ENCODE results near the gene ATP8B3.

ATP8B3 gene

DNA sequence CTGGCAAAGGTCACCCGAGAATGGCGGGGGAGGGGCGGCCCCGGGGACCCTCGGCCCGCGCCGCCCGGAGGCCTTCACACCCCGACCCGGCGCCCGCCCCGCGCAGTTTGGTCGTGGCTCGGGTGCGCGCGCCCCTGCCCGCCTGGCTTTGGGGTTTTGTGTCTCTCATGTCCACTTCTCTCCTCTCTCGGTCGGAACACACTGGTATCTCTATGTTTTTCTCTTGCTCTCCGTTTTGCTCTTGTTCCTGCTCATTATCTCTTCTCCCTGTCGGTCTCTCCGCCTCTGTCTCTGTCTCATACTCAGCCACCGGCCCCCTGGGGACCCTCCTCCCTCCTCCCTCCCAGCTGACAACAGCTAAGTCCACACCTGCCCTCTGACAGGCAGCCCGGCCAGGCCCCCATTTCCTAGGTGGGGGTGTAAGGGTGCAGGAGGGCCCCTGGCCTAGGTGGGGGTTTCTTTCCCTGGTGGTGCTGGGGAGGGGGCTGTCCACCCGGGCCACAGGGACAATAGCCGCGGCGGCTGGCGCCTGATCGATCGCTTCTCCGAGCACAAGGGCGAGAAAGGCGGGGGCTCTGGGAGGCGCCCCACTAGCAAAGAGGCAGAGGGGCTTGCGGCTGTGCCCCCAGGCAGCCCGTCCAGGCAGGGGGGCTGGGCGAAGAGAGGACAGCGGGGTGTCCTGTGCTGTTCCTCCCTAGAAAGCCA is 56.5 kb downstream of the ATP8B3 start:
- DNase-seq: no peak

DNA sequence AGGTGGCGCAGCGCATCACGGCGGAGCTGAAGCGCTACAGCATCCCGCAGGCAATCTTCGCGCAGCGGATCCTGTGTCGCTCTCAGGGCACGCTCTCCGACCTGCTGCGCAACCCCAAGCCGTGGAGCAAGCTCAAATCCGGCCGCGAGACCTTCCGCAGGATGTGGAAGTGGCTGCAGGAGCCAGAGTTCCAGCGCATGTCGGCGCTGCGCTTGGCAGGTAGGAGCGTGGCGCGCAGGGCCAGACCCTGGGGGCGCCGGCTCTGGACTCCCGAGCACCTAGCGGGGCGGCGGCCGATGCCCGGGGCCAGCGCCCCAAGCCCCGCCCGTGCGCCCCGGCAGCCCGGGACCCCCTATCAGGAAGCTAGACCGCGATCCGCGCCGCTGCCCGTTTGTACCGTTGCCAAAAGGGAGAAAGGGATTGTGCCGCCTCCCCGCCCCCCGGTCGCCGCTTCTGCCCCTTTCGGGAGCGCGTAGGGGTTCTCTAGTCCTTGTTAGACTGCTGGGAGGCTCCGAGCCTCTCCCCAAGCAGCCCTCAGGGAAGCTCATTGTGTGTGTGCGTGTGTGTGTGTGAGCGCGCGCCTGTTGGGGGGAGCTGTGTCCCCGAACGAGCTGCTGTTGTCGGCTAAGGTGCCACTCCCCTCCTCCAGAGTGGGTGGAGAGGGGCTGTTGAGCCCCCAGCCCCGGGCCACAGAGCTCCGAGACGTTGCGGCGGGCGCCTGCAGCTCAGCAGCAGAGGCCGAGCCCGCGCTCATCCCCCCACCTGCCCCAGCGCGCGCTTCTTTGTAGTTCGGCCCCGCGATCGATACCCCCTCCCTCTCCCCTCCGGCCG is 57.2 kb downstream of the ATP8B3 start:
- no peak for DNase-seq

DNA sequence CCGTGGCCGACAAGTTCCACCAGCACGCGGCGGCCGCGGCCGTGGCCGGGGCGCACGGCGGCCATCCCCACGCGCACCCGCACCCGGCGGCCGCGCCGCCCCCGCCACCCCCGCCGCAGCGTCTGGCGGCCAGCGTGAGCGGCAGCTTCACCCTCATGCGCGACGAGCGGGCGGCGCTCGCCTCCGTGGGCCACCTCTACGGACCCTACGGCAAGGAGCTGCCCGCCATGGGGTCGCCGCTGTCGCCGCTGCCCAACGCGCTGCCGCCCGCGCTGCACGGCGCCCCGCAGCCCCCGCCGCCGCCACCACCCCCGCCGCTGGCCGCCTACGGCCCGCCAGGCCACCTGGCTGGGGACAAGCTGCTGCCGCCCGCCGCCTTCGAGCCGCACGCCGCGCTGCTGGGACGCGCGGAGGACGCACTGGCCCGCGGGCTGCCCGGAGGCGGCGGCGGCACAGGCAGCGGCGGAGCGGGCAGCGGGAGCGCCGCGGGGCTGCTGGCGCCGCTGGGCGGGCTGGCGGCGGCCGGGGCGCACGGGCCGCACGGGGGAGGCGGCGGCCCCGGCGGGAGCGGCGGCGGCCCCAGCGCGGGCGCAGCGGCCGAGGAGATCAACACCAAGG is 57.9 kb downstream of the ATP8B3 start:
- DNase-seq: no peak

DNA sequence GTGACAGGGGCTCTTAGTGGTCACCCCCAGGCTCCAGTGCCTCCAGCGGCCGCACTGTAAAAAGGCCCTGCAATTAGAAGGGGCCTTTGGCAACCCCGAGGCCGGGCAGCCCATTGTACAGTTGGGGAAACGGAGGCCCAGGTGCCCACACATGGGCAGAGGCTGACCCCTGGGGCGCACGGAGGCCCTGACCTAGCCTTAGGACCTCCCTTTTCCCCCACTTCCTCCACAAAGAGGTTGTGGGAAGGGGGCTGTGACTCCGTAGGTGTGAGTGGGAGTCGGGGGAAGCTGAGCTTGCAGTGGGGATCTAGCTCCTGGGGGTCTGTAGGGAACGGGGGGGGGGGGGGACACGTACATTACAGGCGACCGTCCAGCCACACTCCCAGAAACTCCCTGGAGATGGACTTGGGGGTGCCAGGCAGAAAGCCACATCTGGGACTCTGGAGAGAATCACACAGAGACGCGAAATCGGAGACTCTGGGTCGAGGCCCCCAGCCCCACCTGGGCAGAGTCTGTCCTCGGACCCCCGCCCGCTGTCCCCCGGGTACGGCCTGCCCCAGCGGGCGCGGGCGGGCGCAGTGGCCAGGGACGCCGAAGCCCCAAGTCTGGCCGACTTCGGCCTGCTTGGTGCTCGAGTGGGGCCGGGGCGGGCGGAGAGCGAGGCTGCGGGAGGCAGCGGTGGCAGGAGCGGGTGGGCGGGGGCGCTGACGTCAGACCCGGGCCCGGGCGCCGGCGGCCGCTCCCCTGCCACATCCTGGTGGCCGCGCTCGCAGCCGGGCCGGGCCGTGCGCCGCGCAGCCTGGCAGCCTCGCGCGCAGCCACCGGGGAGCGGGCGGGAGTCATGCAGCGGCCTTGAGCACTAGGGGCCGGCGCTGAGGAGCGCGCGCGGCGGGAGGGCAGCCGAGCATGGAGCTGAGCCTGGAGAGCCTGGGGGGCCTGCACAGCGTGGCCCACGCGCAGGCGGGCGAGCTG is 59.0 kb downstream of the ATP8B3 start, which contains the start of gene ONECUT3:
Gene ONECUT3 (plus strand): TSS at position 750 of the 972 bp plus-strand sequence. CDS start 157 bp downstream, at position 907.
- no peak for DNase-seq

DNA sequence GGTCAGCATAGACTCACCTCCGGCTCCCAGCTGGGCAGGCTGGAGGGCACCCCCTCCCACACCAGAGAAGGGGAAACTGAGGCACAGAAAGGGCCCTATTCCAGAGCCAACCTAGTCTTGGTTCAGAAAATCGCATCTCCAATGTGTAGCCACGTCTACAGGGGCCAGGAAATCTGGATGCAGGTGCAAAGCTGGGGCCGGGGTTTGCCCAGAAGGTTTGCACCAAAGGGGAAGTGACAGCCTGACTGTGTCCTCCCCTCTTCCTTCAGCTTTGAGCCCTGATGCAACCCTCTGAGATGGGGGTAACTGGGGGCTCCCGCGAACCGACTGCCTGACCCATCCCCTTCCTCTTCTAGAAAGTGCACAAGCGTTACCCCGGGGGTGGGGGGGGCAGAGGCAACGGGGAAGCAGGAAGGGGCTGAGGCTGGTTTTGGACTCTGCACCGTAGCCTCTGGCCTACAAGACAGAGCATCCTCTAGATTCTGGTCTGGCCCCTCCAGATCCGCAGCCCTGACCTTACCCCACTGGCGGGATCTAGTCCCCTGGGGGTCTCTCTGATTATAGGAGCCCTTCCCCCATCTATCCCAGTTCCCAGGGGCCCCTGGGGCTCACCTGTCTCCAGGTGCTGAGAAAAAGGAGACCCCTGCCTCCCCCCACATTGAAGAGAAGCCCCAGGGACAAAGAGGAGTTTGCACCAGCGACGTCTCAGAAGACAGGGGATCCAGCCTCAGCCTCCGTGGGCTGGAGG is 59.9 kb downstream of the ATP8B3 start:
- no peak for DNase-seq

DNA sequence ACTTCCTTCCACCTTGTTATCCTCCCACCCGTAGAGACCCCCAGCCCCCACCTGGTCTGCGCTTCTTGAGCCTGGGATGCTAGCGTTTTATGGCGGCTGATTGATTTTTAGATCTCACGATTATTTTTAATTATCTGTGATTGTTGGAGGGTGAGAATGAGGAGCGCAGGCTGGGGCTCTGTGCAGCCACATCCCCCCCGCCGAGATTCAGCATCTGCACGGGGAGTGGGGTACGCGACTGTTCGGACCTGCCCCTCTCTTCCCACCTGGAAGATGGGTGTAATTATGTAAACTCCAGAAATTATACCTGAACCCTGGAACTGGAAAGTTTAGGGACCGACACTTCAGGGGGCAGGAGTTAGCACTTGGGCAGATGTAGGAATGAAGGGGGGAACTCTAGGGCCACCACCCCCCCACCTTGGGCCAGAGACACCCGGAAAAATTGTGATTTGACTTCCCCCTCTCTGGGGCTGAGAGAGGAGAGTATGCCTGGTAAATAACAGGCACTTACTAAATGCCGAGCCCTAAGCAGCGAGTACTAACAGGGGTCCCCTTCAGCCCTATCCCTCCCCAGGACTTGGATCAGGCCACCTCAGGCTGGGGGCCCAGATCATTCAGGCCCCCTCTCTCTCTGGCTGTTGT is 60.6 kb downstream of the ATP8B3 start:
- DNase-seq: no peak

DNA sequence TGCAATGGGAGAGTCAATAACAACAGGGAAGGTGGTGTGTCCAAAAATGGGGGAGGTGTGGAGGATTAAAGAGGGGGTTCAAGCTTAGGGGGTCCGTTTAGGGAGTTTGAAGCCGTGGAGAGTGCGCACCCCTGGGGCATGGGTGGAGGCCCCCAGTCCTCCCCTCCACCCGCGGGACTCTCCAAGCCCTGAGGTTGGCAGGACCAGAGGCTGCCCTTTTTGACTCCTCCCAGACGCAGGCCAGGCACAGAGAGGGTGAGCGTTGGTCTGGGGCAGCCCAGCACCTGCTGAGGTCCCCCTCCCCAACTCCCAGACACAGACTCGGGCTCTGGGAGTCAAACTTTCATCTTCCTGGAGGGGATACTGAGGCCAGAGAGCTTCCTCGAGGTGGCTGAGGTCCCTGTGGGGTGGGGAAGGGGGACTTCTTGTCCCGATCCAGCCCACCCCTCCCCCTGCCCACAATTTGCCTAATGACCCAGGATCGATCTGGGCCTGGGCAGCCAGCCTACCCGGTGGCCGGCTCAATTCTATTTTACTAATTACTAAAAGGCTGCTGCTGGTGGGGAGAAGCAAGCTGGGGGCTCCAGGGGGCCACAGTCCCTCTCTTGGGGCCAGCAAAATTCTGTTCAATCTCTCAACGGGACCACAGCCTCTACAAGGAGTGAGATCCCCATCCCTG is 61.6 kb downstream of the ATP8B3 start:
- no peak for DNase-seq

DNA sequence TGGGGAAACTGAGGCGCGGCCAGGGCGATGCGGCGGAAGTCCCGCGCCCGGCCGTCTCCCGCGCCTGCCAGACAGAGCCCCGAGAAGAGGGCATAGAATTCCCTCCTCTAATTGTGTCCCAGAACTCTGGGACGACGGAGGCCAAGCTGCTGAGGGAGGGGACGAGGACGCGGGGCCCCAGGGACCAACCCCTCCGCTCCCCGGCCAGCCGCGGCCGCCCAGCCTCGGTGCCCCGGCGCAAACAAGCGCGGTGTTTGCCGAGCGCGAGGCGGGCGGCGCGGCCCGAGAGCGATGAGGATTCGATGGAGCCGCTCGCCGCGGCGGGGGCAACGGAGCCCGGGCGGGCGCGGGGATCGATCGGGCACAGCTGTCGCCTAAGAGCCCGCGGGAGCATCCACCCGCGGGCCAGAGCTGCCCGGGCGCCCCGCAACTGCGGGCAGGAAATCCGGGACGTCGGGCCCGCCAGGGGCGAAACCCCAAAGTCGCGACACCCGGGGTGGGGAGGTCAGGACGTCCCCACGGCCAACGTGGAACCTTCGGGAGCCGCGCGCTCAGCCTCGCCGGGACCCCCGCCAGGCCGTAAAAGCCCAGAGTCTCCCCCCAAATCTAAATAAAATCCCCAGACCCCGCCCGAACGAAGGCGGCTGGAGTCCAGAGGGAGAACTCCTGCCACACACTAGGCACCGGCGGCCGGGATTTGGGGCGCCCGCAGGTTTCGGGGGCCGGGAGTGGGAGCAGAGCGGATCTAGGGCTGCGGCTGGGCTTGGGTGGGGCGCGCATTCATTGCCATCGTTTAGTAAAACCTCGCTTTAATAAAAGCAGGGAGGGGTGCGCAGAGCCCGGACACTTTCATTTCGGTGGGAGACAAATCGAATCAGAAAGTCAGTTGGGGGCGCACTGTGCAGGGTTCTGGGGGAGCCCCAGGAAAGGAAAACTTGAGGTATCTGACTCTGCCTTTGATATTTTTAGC is 62.4 kb downstream of the ATP8B3 start:
- no peak for DNase-seq

DNA sequence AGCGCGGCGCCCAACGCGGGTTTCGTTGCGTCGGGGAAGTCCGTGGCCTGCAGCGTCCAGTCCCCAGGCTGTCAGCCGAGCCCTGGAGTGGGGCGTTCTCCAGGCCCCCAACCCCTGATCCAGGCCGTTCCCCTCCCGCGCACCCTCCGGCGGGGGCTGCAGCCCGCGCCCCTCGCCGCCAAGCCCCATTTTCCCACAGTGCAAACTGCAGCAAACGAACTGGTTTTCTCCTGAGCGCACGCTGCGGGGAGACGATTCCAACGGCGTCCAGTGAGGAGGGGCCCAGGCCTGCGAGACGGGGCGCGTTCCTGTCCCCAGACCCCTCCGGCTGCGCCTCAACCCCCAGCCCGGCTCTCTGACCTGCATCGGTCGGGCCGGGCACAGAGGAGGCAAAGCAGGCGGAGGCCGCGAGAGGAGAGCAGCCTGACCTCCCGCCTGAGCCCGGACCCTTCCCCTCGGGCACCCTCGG is 63.2 kb downstream of the ATP8B3 start:
- DNase-seq: no peak

DNA sequence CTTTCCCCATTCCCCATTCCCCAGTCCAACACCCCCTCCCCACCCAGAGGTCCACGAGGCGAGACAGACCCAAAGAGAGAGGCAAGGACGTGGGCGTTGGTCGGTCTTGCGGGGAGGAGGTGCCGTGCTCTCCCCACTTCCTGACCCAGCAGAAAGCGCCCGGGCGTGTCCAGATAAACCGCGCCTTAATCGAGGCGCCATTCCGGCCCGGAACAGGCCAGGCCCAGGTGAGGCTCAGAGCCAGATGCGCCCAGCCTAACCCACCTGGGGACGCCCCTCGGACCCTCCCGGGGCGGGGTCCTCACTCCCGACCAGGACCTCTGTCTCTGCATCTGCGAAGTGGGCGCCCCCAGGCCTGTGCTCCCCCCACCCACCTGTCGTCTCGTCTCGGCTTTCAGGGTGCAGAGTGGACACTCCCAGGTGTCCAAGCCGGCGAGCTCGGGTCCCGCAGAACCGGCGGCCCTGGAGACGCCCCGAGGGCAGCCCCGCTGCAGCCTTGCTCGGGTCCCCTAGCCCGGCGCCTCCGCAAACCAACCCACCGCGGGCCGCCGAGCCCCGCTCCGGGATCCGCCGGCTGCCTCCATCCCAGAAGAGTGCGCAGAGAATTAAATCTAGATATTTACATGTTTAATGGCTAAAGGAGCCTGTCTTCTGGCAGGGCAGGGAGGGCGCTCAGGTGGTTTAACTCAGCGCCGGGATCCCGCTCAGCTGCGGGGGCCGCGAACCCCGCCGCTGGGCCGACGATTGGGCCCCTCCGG is 63.8 kb downstream of the ATP8B3 start:
- DNase-seq: no peak

DNA sequence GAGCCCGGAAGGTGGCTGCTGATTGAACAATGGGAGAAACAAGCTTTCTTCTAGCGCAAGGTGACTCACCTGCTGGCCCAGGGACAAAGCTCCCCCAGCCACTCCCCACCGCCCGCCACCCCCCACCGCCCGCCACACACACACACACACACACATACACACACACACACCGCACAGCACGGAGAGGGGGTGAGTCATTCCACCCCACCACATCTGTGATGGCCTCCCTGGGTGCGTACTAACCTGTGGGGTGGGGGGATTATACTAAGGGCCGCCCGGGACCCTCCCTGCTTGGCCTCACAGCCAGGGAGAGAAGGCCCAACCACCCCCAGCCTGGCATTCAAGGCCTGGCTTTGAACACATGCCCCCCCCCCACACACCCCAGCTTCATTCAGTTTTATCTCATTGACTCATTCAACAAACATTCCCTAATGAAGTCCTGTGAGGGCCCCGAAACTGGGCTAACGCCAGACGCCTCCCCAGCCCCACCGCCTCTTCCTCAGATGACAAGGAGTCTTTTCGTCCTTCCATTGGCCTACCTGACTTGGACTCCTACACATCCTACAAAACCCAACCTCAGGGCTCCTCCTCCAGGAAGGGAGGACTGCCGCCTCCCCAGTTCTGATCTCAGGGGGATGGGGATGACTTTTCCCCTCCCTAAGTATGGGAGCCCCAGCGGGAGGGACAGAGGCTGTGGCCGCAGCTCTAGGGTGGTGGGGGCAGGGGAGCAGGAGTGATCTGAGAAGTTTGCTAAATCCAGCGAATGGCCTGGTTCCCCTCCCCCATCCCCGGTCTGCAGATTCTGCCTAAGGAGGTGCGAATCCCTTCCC is 64.6 kb downstream of the ATP8B3 start:
- no peak for DNase-seq

DNA sequence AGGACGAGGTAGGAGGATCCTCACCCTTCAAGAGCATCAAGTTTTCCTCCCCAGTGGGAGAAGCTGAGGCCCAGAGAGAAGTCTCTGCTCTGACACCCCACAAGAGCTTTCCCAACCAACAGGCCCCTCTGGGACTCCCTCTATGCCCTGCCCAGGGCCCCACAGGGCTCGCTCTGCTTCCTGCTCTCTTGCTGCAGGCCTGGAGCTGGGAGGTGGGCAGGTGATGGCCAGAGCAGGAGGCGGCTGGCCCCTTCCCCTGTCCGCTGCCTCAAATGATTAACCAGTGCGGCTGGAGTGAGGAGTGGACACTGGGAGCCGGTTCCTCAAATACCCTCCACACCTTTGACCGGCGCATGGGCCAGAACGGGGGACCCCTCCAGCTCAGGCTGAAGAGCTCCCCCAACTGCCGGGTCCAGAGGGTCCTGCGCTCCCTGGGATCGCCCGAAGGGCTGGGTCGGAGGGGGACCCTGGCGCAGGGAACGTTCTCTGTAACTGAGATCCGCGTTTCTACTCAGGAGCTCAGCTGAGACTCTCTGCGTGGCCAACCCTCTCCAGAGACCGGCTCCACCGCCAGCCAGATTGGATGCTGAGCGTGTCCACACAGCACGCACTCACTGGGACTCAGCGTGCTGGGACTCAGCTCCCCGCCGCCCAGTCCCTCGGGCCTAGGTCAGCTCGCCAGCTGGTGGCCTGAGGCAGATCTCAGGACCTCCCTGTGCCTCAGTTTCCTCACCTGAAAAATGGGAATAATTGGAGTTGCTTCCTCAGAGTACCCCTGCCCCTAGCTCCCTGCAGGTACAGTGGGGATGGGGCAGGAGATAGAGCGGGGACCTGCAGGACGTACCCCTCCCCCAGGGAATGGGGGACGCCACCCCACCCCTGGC is 65.4 kb downstream of the ATP8B3 start:
- DNase-seq: no peak

DNA sequence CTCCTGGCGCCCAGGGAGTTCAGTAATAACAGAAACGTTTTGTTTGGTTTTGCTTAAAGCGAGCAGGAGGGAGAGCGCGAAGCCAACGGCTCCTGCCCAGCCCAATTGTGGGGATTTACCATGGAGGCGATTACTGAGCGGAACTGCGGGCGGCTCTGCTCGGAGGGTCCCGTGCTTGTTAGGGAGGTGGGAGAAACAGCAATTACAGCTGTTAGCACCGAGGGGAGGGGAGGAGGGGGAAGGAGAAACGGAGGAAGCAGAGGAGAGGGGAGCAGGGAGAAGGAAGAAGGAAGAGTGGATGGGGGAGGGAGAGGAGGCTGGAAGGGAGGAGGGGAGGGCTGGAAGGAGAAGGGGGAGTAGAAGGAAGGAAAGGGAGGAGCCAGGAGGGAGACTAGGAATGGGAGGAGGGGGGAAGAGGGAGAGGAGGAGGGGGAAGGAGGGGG is 66.5 kb downstream of the ATP8B3 start:
- DNase-seq: no peak

DNA sequence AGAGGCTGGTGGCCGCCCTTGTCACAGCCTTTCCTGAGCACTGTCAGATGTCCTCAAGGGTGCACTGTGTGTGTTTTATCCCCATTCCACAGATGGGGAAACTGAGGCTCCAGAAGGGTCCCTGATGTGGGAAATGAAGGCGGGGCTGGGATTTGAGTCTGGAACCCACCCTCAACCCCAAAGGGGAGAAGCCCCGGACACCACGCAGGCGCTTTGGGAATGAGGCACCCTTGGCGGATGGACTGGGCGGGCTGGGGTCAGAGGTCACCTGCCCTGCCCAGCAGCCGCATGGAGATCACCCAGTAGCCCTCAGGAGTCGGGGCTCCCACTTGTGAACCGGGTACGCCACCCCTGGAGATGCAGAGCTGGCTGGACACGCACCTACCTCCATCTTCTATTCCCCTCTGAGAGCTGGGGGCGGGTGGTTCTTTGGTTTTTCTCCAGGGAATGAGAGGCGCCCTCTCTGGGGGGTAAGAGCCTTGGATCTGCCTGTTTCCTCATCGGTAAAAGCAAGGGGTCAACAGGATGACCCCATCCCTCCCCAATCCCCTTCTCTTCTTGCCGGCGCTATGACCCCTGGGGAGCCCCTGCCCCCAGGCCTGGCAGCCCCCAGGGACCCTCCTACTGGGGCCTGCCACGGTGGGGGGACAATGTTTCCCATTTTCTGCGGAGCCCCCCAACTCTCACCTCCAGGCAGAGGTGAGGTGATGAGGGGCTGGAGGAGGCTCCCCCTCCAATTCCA is 67.1 kb downstream of the ATP8B3 start:
- no peak for DNase-seq

DNA sequence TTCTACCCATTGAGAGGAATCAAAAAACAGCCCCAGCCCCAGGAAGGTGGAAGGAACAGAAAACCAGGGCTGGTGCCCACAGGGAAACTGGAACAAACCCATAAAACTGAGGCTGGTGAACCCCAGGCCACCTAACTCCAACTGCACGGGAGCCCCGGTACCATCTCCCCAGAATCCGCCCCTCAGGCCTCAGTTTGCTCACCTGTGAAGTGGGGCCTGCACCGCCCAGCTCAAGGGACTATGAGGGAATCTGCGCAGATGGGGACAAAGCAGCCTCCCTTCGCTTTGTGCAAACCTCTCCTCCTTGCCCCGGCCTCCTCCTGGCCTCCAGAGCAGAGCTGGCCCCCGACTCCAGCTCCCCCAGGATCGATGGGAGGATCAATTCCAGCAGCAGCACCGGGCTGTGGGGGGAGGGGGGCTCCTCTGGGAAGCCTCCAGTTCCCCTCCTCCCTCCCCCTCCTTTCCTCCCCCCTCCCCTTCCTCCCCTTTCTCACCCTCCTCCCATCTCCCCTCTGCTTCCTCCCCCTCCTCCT is 67.9 kb downstream of the ATP8B3 start:
- no peak for DNase-seq

Measured in activated CD4-positive, CD25-positive, alpha-beta regulatory T cell (primary cell).